Activated CD4-positive, alpha-beta T cell treated with anti-CD3 and anti-CD28 coated beads, Interleukin-10, Interleukin-2, amounts not matched to agents 100 ng/mL and 50 ng/mL, durations not matched to agents 16 hours and 8 hours (primary cell): Measurements from ENCODE around the gene SMOC2.

ENCODE experiments used
- DNase-seq: peaks from one replicate; pipeline ENCODE4 v3.0.0-alpha.2; 2020

Gene SMOC2

DNA sequence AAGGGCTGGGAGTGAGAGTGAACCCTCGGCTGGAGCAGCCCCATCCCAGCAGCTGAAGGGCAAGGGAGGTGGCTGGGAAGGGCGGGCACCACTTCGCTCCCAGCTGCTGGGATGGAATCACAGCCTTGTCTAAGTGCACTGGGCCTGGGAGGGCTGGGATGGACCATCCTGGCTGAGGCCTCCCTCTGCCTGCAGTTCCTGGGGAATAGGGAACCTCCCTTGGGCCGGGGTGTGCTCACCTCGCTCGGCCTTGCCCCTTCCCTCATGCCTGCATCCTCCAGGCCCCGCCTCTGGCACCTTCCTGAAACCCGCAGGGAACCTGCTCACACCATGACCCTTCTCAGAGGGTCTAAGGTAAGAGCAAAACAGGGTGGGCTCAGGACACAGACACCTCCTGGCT is 53.7 kb downstream of the SMOC2 start:
- DNase-seq: no peak

DNA sequence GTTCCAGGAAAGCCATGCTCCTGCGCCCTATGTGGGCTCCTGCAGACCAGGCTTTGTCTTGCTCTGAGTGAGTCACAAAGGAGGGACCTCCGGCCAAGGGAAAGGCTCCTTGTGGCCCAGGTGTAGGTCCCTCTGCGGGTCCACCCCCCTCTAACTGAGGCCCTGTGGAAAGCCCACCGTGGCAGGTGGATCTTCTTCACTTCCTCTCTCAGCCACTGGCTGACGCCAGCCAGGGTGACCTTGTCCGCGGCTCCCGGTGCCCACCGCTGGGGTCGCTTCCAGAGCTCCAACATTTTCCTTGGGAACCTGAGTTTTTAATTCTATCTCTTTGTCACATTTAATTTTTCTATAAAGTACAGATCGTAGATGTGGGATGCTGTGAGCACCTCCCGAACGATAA is 54.1 kb downstream of the SMOC2 start:
- DNase-seq: no peak

DNA sequence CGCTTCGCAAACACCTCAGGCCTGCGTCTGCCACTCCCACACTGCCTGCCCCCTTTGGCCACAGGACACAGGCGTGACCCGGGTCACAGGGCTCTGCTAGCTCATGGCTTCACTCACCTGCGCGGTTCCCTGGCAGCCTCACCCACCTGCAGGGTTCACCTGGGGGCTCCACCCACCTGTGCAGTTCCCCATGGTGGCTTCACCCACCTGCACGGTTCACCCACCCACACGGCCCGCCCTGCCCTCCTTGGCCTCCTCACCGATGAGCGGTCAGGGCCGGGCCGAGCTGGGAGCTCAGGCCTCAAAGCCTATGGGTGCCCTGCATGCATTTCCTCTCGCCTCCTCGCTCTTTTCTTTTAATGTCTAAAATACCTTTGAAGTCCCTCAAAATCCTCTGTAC is 54.7 kb downstream of the SMOC2 start:
- DNase-seq: no peak

- no peak for DNase-seq
Observed at GRCh38 chr6:168496139-168496996, 55.4 kb downstream of the SMOC2 start.

DNA sequence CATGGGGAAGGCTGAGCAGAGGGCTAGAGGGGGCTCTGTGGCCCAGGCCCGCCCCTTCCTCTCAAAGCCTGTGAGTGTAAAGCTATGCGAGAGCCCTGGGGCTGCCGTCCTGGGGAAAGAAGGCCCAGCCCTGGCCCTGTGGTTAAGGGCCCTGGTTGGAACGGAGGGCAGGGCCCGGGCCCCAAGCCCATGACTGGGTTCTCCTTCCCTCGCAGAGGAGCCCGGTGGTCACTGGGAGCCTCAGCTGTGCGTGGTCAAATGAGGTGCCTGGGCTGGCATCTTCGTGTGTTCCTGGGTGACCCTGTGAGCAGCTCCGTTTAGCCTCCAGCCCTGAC is 56.0 kb downstream of the SMOC2 start:
- DNase-seq: no peak

- DNase-seq: no peak
Observed at GRCh38 chr6:168497381-168497780, 56.4 kb downstream of the SMOC2 start.

DNA sequence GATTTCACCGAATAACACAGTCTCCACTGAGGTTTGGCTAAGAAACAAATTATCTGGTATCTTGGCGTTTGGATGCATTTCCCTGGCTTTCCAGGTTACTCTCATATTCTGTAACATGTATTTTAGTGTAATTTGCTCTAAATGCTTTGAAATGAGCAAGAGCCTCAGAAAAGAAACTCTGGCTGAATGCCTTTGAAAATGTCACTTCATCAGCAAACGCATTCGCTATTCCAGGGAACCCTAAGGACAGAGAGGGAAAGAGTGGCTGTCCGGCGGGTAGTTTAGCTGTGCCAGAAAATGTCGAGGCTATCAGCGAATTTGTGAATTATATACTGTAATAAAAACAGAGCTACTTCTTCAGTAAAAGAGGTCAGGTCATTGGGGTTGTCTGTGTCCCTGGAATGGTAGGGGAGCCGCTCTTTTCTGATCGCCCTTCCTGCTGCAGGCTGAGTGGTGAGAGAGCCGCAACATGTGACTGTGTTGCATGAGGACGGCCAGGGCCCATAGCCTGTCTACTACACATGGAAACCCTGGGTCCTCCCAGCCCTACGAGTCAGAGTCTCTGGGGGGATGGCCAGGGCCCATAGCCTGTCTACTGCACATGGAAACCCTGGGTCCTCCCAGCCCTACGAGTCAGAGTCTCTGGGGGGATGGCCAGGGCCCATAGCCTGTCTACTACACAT is 57.3 kb downstream of the SMOC2 start:
- no peak for DNase-seq

DNA sequence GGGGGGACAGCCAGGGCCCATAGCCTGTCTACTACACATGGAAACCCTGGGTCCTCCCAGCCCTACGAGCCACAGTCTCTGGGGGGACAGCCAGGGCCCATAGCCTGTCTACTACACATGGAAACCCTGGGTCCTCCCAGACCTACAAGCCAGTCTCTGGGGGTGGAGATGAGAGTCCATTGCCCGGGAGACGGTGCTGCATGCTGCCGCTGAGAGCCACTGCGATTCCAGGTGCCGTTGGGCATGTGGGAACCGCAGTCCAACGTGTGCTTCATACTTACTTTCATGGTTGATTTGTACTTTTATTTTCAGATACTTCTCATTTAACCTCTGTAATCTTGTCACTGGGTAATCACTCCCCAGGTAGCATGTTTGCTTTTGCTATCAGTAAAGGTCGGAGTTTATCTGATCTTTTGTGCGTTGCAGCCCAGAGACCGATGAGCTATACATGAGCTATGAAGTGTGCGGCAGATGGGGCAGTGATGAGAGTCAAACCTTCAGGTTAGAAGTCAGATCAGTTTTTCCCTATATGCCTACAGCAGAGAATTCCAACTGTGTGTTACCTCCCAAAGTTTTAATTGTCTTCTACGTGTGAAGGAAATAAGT is 58.2 kb downstream of the SMOC2 start:
- DNase-seq: no peak

DNA sequence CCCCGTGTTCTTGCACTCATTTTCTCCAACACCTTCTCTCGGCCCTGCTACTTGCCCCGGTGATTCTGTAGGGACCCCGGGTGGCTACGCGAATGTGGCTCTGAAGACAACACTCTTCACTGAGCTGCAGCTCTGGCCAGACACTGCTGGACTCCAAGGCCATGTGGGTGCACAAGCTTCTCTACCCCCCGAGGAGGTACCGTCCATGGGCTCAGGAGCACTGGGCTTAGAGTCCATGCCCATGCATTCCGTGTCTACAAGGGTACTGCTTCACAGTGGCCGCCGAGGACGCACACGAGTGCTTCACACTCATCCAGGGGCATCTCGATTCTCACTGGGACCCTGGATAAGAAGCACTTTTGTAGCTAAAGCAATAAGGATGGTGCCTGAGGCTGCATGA is 59.5 kb downstream of the SMOC2 start:
- no peak for DNase-seq

DNA sequence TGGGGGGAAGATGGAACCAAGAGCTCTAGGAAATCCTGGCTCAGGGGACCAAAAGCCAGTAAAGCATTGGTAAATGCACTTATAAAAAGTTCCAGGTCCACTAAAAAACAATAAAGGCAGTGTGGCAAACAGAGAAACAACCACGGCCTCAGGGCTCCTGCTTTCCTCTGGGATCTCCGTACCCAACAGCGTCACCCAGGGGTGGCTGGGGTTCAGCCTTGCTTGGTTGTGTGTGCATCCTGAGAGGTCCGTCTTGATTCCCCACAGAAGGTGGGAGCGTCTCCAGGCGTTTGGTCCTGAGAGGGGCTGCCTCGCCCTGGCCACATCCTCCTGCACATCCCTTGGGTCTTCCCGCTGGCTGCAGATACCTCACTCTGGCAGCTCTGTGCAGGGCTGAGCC is 60.6 kb downstream of the SMOC2 start:
- DNase-seq: no peak

DNA sequence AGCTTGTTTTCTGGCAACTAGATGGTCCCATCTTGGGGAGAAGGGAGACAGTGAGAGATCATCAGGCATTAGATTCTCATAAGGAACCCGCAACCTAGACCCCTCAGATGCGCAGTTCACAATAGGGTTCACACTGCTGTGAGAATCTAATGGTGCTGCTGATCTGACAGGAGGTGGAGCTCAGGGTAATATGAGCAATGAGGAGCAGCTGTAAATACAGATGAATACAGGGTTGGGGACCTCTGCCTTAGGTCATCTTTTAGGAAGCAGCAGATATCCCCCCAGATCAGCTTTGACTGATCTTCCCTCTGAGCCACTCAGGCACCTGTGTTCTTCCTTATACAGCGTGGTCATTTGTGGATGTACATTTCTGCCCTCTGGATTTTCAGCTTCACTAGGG is 63.4 kb downstream of the SMOC2 start:
- no peak for DNase-seq

DNA sequence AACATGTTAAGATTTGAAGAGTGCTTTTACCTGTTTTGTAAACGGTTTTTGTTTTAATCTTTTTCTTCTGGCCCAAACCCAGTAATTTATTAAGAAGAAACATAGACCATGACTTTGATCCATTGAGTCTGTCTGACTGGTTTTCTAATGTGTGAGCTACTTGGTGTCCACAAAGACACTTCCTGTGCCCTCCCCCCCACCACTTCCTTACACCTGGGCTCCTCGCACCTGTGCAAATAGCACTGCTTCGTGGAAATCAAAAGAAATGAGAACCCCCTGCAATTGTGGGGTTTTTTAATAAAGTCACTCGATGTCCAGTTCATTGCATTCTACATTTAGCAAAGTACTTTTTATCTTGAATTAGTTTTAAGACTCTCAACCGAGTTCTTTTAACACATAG is 65.5 kb downstream of the SMOC2 start:
- DNase-seq: no peak

DNA sequence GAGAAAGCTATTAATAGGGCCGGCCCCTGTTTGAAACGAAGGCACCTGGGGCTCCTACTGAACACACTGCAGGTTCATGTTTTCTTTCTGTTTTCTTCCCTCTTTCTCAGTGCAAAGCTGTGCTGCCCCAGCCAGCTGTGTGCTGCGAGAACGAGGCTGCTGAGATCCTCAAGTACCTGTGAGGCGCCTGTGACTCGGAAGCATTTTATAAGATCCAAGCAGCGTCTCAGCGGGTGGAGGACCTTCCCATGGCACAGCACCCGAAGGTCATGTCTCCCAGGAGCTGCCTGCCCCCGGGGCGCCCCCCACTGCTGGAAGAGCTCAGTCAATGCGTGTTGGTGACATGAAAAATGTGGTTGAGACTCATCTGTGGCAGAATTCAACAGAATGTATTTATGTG is 66.3 kb downstream of the SMOC2 start:
- no peak for DNase-seq

GRCh38 chr6:168507730-168508129 is 66.7 kb downstream of the SMOC2 start:
- no peak for DNase-seq

DNA sequence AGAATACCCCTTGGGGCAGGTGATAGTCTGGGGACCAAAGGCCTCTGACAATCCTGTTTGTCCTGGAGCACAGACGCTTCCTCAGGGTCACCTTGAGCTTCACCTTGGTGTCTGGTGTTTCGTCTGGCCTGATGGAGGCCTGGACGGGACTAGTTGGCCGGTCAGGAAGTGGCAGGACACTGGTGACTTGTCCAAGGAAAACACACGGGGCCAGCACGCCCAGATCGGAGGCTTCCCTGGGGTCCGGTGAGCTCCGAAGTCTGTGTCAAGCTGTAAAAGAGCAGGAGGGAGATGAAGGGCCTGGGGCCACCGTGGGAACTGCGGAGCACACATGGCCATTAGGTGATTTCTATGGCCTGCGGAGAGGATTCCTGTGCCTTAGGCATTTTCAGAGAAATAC is 67.9 kb downstream of the SMOC2 start:
- DNase-seq: no peak

GRCh38 chr6:168513766-168514165 is 72.8 kb downstream of the SMOC2 start:
- DNase-seq: no peak

DNA sequence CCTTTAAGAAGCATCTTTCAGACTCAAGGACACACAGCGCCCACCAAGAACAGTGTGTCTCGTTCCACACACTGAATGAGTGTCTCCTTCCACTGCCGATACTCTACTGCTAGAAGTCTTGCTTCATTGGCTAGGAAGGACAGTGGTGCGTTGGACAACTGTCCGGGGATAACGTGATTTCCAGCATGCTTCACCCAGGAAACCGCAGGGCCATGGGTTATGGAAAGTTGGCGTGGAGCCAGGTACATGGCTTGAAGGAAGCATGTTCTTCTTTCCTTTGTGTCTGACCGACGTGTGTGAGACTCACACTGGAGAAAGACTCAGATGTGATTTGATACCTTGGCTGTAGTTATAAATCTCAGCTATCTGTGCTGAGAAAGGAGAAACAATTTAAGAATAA is 73.2 kb downstream of the SMOC2 start:
- no peak for DNase-seq

- DNase-seq: no peak
Observed at GRCh38 chr6:168515376-168515775, 74.4 kb downstream of the SMOC2 start.

- DNase-seq: no peak
Observed at GRCh38 chr6:168516944-168517741, 76.2 kb downstream of the SMOC2 start.

DNA sequence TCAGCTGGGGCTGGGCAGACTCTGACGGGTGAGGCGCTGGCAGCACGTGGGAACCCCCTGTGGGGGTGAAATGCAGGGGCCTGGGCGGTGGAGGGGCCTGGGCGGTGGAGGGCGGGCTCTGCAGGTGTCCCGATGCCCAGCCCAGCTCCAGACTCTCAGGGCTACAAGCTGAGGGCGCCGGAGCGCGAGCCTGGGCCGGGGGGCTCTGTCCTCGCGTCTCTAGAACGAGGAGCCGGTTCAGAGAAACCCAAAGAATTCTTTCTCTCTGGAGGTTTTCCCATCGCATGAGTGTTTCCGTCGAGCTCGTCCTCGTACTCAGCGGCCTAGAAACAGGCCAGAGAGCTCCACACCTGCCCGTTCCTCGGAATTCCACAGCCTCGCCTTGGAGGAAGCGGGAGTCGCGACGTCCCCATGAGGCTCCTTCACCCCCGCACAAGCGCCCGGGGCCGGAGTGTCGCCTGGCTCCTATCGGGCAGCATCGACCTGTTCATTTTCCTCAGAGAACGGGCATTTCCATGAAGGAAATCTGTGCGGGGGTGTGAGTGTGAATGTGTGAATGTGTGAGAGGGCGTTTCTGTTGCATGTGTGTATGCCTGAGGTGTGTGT is 76.9 kb downstream of the SMOC2 start:
- no peak for DNase-seq

DNA sequence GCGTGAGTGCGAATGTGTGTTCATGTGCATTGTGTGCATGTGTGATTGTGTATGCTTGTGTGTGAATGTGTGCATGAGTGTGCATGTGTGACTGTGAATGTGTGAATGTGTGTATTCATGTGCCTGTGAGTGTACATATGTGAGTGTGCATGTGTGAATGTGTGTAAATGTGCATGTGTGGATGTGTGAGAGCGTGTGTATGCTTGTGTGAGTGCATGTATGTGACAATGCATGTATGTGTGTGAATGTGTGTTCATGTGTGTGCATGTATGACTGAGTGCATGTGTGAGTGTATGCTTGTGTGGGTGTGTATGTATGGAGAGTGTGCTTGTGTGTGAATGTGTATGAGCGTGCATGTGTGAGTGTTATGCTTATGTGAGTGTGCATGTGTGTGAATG is 77.4 kb downstream of the SMOC2 start:
- DNase-seq: no peak

DNA sequence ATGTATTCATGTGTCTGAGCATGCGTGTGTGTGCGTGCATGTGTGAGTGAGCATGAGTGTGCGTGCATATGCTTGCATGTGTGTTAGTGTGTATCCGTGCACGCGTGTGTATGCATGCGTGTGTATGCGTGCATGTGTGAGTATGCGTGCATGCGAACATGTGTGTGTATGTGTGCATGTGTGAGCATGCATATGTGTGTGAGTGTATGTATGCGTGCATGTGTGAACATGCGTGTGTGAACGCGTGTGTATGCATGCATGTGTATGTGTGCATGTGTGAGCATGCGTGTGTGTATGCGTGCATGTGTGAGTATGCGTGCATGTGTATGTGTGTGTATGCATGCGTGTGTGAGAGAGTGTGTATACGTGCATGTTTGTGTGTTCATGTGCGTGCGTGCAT is 77.9 kb downstream of the SMOC2 start:
- no peak for DNase-seq

DNA sequence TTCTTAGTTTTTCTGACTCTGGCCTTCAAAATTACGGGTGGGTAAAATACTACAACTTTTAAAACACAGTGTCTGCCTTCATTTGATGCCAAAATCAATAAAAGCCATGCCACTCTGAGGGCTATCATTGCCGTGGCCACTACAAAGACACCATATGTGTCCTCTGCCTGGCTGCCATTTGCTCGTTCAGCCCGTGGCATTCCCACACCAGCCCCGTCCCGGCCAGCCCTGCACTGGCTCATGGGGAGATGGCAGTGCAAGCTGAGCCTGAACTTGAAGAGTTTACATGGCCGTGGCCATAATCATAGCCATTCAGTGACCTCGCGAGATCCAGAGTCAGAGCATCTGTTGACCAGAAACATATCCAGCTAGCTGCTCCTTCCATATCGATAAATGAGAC is 79.2 kb downstream of the SMOC2 start:
- no peak for DNase-seq
